H1 (cell line): ENCODE data around the gene HBEGF. TPM values are rescaled to one million over a fixed set of nuclear protein-coding genes. Genes with fewer than 3 reads are reported as not detected.

Experiments used
- CTCF ChIA-PET: fragments of 300-600 bp; sonication (Branson Sonifier 250); formaldehyde crosslinking; loops from one replicate; lab custom pipeline; 2021; ENCODE audit not compliant: partially characterized antibody; lab: Charles Lee
- POLR2A ChIA-PET: fragments of 300-600 bp; sonication (Branson Sonifier 250); formaldehyde crosslinking; loops from one replicate; lab custom pipeline; 2021; ENCODE audit warnings: inconsistent platforms; ENCODE audit not compliant: partially characterized antibody; lab: Charles Lee
- DNase-seq, 2 experiments: peaks; one replicate each; pipeline versions ENCODE4 v3.0.0 to v3.0.0-alpha.2; 2010 to 2022; ENCODE audit warnings: low spot score in 2 of 2, low read depth in 1 of 2, mixed read lengths in 1 of 2
- FAIRE-seq: peaks from 2 replicates; lab custom pipeline; 2011; peaks lifted over from hg19 to GRCh38; lab: Jason Lieb, UNC
- H2AFZ ChIP-seq: 2 replicates; pipeline ENCODE4 v1.8.1; 2012; ENCODE audit warnings: low read length, inconsistent platforms
- H2AK5ac ChIP-seq: 2 replicates; pipeline ENCODE4 v1.6.1; 2013; ENCODE audit warnings: low read depth, low read length
- H2BK120ac ChIP-seq: replicated peaks from 2 replicates; pipeline ENCODE3; 2013; ENCODE audit warnings: low read depth, low read length, inconsistent platforms
- H2BK12ac ChIP-seq: 2 replicates; pipeline ENCODE4 v1.6.1; 2013; ENCODE audit warnings: low read depth, low read length
- H2BK15ac ChIP-seq: 2 replicates; pipeline ENCODE4 v1.6.1; 2013; ENCODE audit warnings: low read length
- H2BK20ac ChIP-seq: 2 replicates; pipeline ENCODE4 v1.6.1; 2013; ENCODE audit warnings: low read length
- H2BK5ac ChIP-seq: 2 replicates; pipeline ENCODE4 v1.6.1; 2013; ENCODE audit warnings: low read depth, low read length
- H3K14ac ChIP-seq: 2 replicates; pipeline ENCODE4 v1.6.1; 2013; ENCODE audit warnings: inconsistent platforms; ENCODE audit not compliant: insufficient read length
- H3K18ac ChIP-seq: 2 replicates; pipeline ENCODE4 v1.6.1; 2013; ENCODE audit warnings: low read length; ENCODE audit errors: extremely low read depth
- H3K23ac ChIP-seq: 2 replicates; pipeline ENCODE4 v1.6.1; 2013; ENCODE audit warnings: inconsistent platforms; ENCODE audit not compliant: insufficient read length
- H3K23me2 ChIP-seq: 2 replicates; pipeline ENCODE4 v1.6.1; 2013; ENCODE audit warnings: low read depth, low read length
- H3K27ac ChIP-seq: 2 replicates; pipeline ENCODE4 v1.6.1; 2011; ENCODE audit warnings: low read depth, low read length, inconsistent platforms
- H3K27me3 ChIP-seq, 4 experiments: replicated peaks in 1 of 4; 1 replicate in 1 of 4; 2 replicates in 3 of 4; pipeline versions ENCODE4 v1.6.1 to v1.8.1; 2011 to 2013; ENCODE audit warnings: low read length in 3 of 4, mild to moderate bottlenecking in 3 of 4, inconsistent platforms in 2 of 4, mixed read lengths in 2 of 4, moderate library complexity in 1 of 4; ENCODE audit not compliant: control insufficient read depth in 3 of 4, insufficient read depth in 3 of 4; ENCODE audit errors: extremely low read depth in 1 of 4
- H3K36me3 ChIP-seq, 4 experiments: 2 replicates each; pipeline versions ENCODE4 v1.6.1 to v1.8.1; 2011 to 2013; ENCODE audit warnings: mild to moderate bottlenecking in 4 of 4, low read length in 3 of 4, moderate library complexity in 2 of 4, control low read depth in 1 of 4, inconsistent platforms in 1 of 4; ENCODE audit not compliant: insufficient read depth in 4 of 4, control insufficient read depth in 2 of 4
- H3K4ac ChIP-seq: replicated peaks from 2 replicates; pipeline ENCODE3; 2013; ENCODE audit warnings: low read length, low read depth, mixed read lengths, inconsistent platforms; ENCODE audit not compliant: insufficient read length
- H3K4me1 ChIP-seq, 4 experiments: replicated peaks in 1 of 4; 1 replicate in 1 of 4; 2 replicates in 3 of 4; pipeline versions ENCODE4 v1.6.1 to v1.8.1; 2011 to 2013; ENCODE audit warnings: low read length in 3 of 4, inconsistent platforms in 2 of 4, mixed read lengths in 1 of 4; ENCODE audit not compliant: insufficient read depth in 4 of 4, control insufficient read depth in 3 of 4
- H3K4me2 ChIP-seq, 2 experiments: 2 replicates each; pipeline versions ENCODE4 v1.6.1 to v1.8.1; 2011 to 2013; ENCODE audit warnings: low read depth in 2 of 2, low read length in 2 of 2, control low read depth in 1 of 2, inconsistent platforms in 1 of 2, mild to moderate bottlenecking in 1 of 2; ENCODE audit not compliant: insufficient read depth in 1 of 2
- H3K4me3 ChIP-seq, 4 experiments: fragments of 200-600, 300-600 bp in 1 of 4; sonication (generic), shearing (Covaris generic), sonication (Bioruptor Twin) in 1 of 4; 2 replicates each; pipeline versions ENCODE4 v1.5.1 to v1.8.1; 2011 to 2016; ENCODE audit warnings: low read length in 4 of 4, low read depth in 3 of 4, control low read depth in 2 of 4, inconsistent platforms in 2 of 4, mild to moderate bottlenecking in 2 of 4, mixed read lengths in 1 of 4, moderate library complexity in 1 of 4; ENCODE audit not compliant: insufficient read depth in 2 of 4; ENCODE audit errors: extremely low read depth in 1 of 4
- H3K56ac ChIP-seq: replicated peaks from 2 replicates; pipeline ENCODE3; 2013; ENCODE audit warnings: low read depth, mild to moderate bottlenecking, mixed read lengths, low read length, inconsistent platforms; ENCODE audit not compliant: insufficient read length
- H3K79me1 ChIP-seq: 2 replicates; pipeline ENCODE4 v1.6.1; 2013; ENCODE audit warnings: low read depth, low read length, control low read depth
- H3K79me2 ChIP-seq, 2 experiments: 2 replicates each; pipeline versions ENCODE4 v1.6.1 to v1.8.1; 2012 to 2013; ENCODE audit warnings: low read length in 2 of 2, mild to moderate bottlenecking in 2 of 2, inconsistent platforms in 1 of 2; ENCODE audit not compliant: insufficient read depth in 2 of 2, control insufficient read depth in 1 of 2
- H3K9ac ChIP-seq, 4 experiments: replicated peaks in 1 of 4; 1 replicate in 1 of 4; 2 replicates in 3 of 4; pipeline versions ENCODE4 v1.6.1 to v1.8.1; 2011 to 2013; ENCODE audit warnings: low read depth in 3 of 4, low read length in 3 of 4, control low read depth in 2 of 4, mild to moderate bottlenecking in 2 of 4, moderate library complexity in 2 of 4, inconsistent platforms in 1 of 4; ENCODE audit errors: extremely low read depth in 1 of 4
- H3K9me3 ChIP-seq, 2 experiments: 2 replicates each; pipeline versions ENCODE4 v1.6.1 to v1.8.1; 2012 to 2013; ENCODE audit warnings: mild to moderate bottlenecking in 2 of 2, moderate library complexity in 2 of 2, control low read depth in 1 of 2, inconsistent platforms in 1 of 2, low read depth in 1 of 2, low read length in 1 of 2, mixed read lengths in 1 of 2; ENCODE audit not compliant: insufficient read depth in 2 of 2
- H4K20me1 ChIP-seq, 2 experiments: replicated peaks in 1 of 2; 2 replicates each; pipeline versions ENCODE3 to v1.8.1; 2011 to 2013; ENCODE audit warnings: inconsistent platforms in 2 of 2, low read length in 2 of 2, mild to moderate bottlenecking in 1 of 2; ENCODE audit not compliant: insufficient read depth in 2 of 2, control insufficient read depth in 1 of 2
- H4K5ac ChIP-seq: 2 replicates; pipeline ENCODE4 v1.6.1; 2013; ENCODE audit warnings: low read length, low read depth, mixed read lengths, inconsistent platforms; ENCODE audit not compliant: insufficient read length
- H4K8ac ChIP-seq: 2 replicates; pipeline ENCODE4 v1.8.0; 2013; ENCODE audit warnings: mild to moderate bottlenecking, moderate library complexity, low read length, inconsistent platforms; ENCODE audit not compliant: insufficient read depth; ENCODE audit errors: extremely low read depth
- H4K91ac ChIP-seq: replicated peaks from 2 replicates; pipeline ENCODE3; 2013; ENCODE audit warnings: low read length, mixed read lengths, inconsistent platforms; ENCODE audit not compliant: insufficient read length
- EP300 ChIP-seq, 2 experiments: IDR thresholded peaks; 1 replicate in 1 of 2; 2 replicates in 1 of 2; pipeline ENCODE4 v1.6.1; 2011 to 2012; ENCODE audit warnings: low read depth in 2 of 2, low read length in 2 of 2, mild to moderate bottlenecking in 2 of 2, borderline replicate concordance in 1 of 2, inconsistent platforms in 1 of 2, moderate library complexity in 1 of 2
- EZH2 ChIP-seq: fragments of 200-600 bp; sonication (generic); IDR thresholded peaks from 2 replicates; pipeline ENCODE4 v1.7.1; 2012; ENCODE audit warnings: low read depth, mild to moderate bottlenecking, moderate library complexity, low read length, inconsistent platforms; ENCODE audit not compliant: severe bottlenecking
- KDM1A ChIP-seq: fragments of 200-600, 300-600 bp; sonication (generic); IDR thresholded peaks from 2 replicates; pipeline ENCODE4 v1.7.1; 2016; ENCODE audit warnings: mild to moderate bottlenecking, low read length, borderline replicate concordance
- KDM5A ChIP-seq: fragments of 200-600 bp; IDR thresholded peaks from 2 replicates; pipeline ENCODE4 v1.7.1; 2012; ENCODE audit warnings: mild to moderate bottlenecking, low read length, inconsistent platforms, mixed read lengths
- MAX ChIP-seq: IDR thresholded peaks from 2 replicates; pipeline ENCODE4 v1.6.1; 2012; ENCODE audit warnings: inconsistent platforms
- YY1 ChIP-seq: IDR thresholded peaks from 2 replicates; pipeline ENCODE4 v1.6.1; 2011; ENCODE audit warnings: low read depth, mild to moderate bottlenecking, low read length
- WGBS, 2 experiments: shearing (Covaris generic) in 1 of 2; methylation state at CpG; one replicate each; pipeline versions ENCODE4 v1.1.6 to v1.1.7; 2013 to 2015; ENCODE audit warnings: low lambda C conversion rate in 2 of 2, mixed read lengths in 2 of 2, inconsistent platforms in 1 of 2, low coverage in 1 of 2, missing lambda C conversion rate in 1 of 2; ENCODE audit not compliant: insufficient replicate concordance in 2 of 2, insufficient coverage in 1 of 2, insufficient read length in 1 of 2; ENCODE audit errors: extremely low coverage in 1 of 2, missing lambda C conversion rate in 1 of 2; 5-methylcytosine and 5-hydroxymethylcytosine counted together
- polyA plus RNA-seq, 7 experiments: library from polyadenylated mRNA; depleted of rRNA in 3 of 7; stranded (reverse) in 5 of 7; unstranded in 2 of 7; fragments of >200 nt in 5 of 7; fragments of 200-250 nt in 2 of 7; gene quantifications; 1 replicate in 5 of 7; 2 replicates in 1 of 7; 4 replicates in 1 of 7; pipeline versions ENCODE4 v1.2.1 to v1.2.3, GENCODE V29; 2011 to 2013; ENCODE audit warnings: missing spikeins in 2 of 7, mixed read lengths in 2 of 7
- total RNA-seq: library from RNA; stranded (reverse); fragmentation: NEBNext Ultra II Directional; extraction: Animal tissue kit (Norgen Biotek cat#: 25700); gene quantifications from 2 replicates; pipeline ENCODE4 v1.2.1, GENCODE V29; 2021

The HBEGF gene
- total and polyA plus RNA-seq, 2 of the 8 experiments (the other 6 are each of a cell fraction or from before 2014, with no cell fraction given), result 2.4 to 2.5 TPM

- no peaks in the 10 kb centered on the region; the same call in 1 of the 2 replicates for H3K79me1 ChIP-seq
- H4K20me1 ChIP-seq, result peaks cover 0 to 4% of the 10 kb centered on the region in 2 experiments
- H2AK5ac ChIP-seq, result no peak overlapping the region
- no peaks in the 10 kb centered on the region for H3K9me3 ChIP-seq
- no peak overlapping the region for H2BK5ac ChIP-seq
- H4K91ac ChIP-seq, result no peak overlapping the region
- H2BK120ac ChIP-seq, result no peak overlapping the region
- H3K14ac ChIP-seq, result no peak overlapping the region
- no peak overlapping the region for H2BK15ac ChIP-seq
- no peaks in the 10 kb centered on the region for H3K79me2 ChIP-seq
- peaks cover 0 to 16% (median 6%) of the 10 kb centered on the region in 4 experiments; a peak in 5 of 7 replicates for H3K4me1 ChIP-seq
- H3K36me3 ChIP-seq, result no peaks in the 10 kb centered on the region; a peak in 1 of 8 replicates
- peak overlapping the region; percentile 55 to 67; a peak in 3 of 4 replicates for H3K4me2 ChIP-seq
- CTCF ChIA-PET, result interaction anchor here (0.6 to 15.0 kb wide), 19 partner anchors 8 to 251 kb away, joined by 3 to 676 read pairs (median 7); partner anchors contain the start of genes PFDN1 and SLC4A9
- no peak overlapping the region for H4K8ac ChIP-seq
- H4K5ac ChIP-seq, result no peak overlapping the region
- no peak overlapping the region for H3K23ac ChIP-seq
- DNase-seq (no peak), FAIRE-seq (no peak)
- peaks cover 0 to 11% (median 5%) of the 10 kb centered on the region in 4 experiments; a peak in 6 of 7 replicates for H3K27me3 ChIP-seq
- H3K56ac ChIP-seq, result no peak overlapping the region
- H3K4me3 ChIP-seq, result peak overlapping the region in 1 of 4 experiments; percentile 84; a peak in 4 of 8 replicates
- no peak overlapping the region for H3K18ac ChIP-seq
- peak overlapping the region; percentile 70; the same call in 1 of the 2 replicates for H2AFZ ChIP-seq
- WGBS, 2 experiments, result 83% methylated on average over 2 of the region's 2 CpGs; no CpG with 5 or more reads in 1 of the 2 experiments
- no peak overlapping the region for H3K27ac ChIP-seq
- H3K23me2 ChIP-seq, result peaks cover 4% of the 10 kb centered on the region
- no peak for TF ChIP-seq KDM5A
- TF ChIP-seq EZH2, result peak; percentile 5
- no peak for TF ChIP-seq YY1
- TF ChIP-seq EP300 (IDR thresholded peaks at IDR 0.05; ENCODE audit: borderline replicate concordance in 1 of 2, low read depth in 2 of 2, low read length in 2 of 2), result no peak
- no peak for TF ChIP-seq MAX
- TF ChIP-seq KDM1A, result no peak
- H3K4ac ChIP-seq, result no peak overlapping the region
- POLR2A ChIA-PET, result interaction anchor here (1.2 to 4.6 kb wide), 10 partner anchors 11 to 104 kb away, joined by 3 to 64 read pairs (median 12); partner anchors contain the start of gene ANKHD1
- no peak overlapping the region for H2BK20ac ChIP-seq
- H2BK12ac ChIP-seq, result no peak overlapping the region
- no peak overlapping the region for H3K9ac ChIP-seq
Observed at GRCh38 chr5:140347360-140347759, 957 bp upstream of the HBEGF start.
